ENCODE data around the gene COL28A1.

GRCh38 chr7:7323921-7324320 lies 211.8 kb downstream of the COL28A1 start:
- TF ChIP-seq CTCF (conservative IDR thresholded peaks at IDR 0.05 in 1 of 2, IDR thresholded peaks at IDR 0.05 in 1 of 2; ENCODE audit: extremely low read depth in 1 of 2, insufficient read depth in 1 of 2, low read depth in 1 of 2, low read length in 2 of 2) (no peak), EZH2 (IDR thresholded peaks at IDR 0.05; ENCODE audit: borderline replicate concordance, low read length) (no peak)
